A673 (cell line): ENCODE measurements around the gene SNAP29. TPM values are rescaled to one million over a fixed set of nuclear protein-coding genes. Genes with fewer than 3 reads are reported as not detected.

Experiments
- BruUV-seq: library from RNA; stranded (reverse); fragments of 400-500 nt; replicated peaks from 2 replicates; lab custom pipeline; 2021; lab: Mats Ljungman, UMichigan
- CTCF ChIA-PET: fragments of 300-600 bp; sonication (Branson Sonifier 250); formaldehyde crosslinking; loops from one replicate; lab custom pipeline; 2022; ENCODE audit warnings: antibody characterized with exemption; lab: Charles Lee
- POLR2A ChIA-PET: fragments of 300-600 bp; sonication (Branson Sonifier 250); formaldehyde crosslinking; loops from one replicate; lab custom pipeline; 2022; ENCODE audit warnings: antibody characterized with exemption; ENCODE audit not compliant: low non-redundant PET; lab: Charles Lee
- DNase-seq: peaks from one replicate; pipeline ENCODE4 v3.0.0-alpha.2; 2015; ENCODE audit warnings: low spot score
- H3K27ac ChIP-seq: fragments of 200-600 bp; sonication (generic); 2 replicates; pipeline ENCODE4 v1.5.1; 2016; ENCODE audit warnings: mixed run types, low read depth, mild to moderate bottlenecking, mixed read lengths, antibody characterized with exemption, low read length; ENCODE audit not compliant: poor library complexity, severe bottlenecking
- H3K27me3 ChIP-seq: fragments of 200-600 bp; sonication (generic); replicated peaks from 2 replicates; pipeline ENCODE4 v1.6.1; 2017; ENCODE audit warnings: mixed run types, low read depth, mild to moderate bottlenecking, mixed read lengths, antibody characterized with exemption, low read length; ENCODE audit not compliant: insufficient read depth, poor library complexity
- H3K36me3 ChIP-seq: fragments of 200-600 bp; sonication (generic); 2 replicates; pipeline ENCODE4 v1.6.1; 2016; ENCODE audit warnings: mixed run types, mild to moderate bottlenecking, mixed read lengths, antibody characterized with exemption, low read length; ENCODE audit not compliant: insufficient read depth, poor library complexity, severe bottlenecking
- H3K4me1 ChIP-seq: fragments of 200-600 bp; sonication (generic); 2 replicates; pipeline ENCODE4 v1.6.1; 2017; ENCODE audit warnings: mixed run types, mild to moderate bottlenecking, mixed read lengths, antibody characterized with exemption, low read length; ENCODE audit not compliant: insufficient read depth, poor library complexity, severe bottlenecking
- H3K4me3 ChIP-seq: fragments of 200-600 bp; sonication (generic); 2 replicates; pipeline ENCODE4 v1.5.1; 2016; ENCODE audit warnings: low read depth, mixed run types, mild to moderate bottlenecking, mixed read lengths, low read length; ENCODE audit not compliant: poor library complexity, severe bottlenecking
- H3K9me3 ChIP-seq: fragments of 200-600 bp; sonication (generic); 2 replicates; pipeline ENCODE4 v1.6.1; 2016; ENCODE audit warnings: mixed run types, low read depth, mild to moderate bottlenecking, mixed read lengths, antibody characterized with exemption, low read length; ENCODE audit not compliant: poor library complexity, severe bottlenecking
- CTCF ChIP-seq: fragments of 300-800, 200-600 bp; sonication (generic); conservative IDR thresholded peaks from 2 replicates; pipeline ENCODE4 v1.5.1; 2017; ENCODE audit warnings: low read depth, mild to moderate bottlenecking, antibody characterized with exemption, low read length, moderate library complexity, mixed read lengths
- EZH2 ChIP-seq: fragments of 200-600 bp; sonication (generic); IDR thresholded peaks from 2 replicates; pipeline ENCODE4 v1.6.1; 2017; ENCODE audit warnings: borderline replicate concordance, low read depth, mild to moderate bottlenecking, mixed read lengths, antibody characterized with exemption, low read length; ENCODE audit not compliant: poor library complexity, severe bottlenecking
- intact Hi-C: fragments of 100-400 bp; cut with micrococcal nuclease; formaldehyde crosslinking; loops from one replicate; pipeline ENCODE4 v1.10.0; 2022; ENCODE audit not compliant: unreplicated experiment
- total RNA-seq: library from RNA; stranded (reverse); gene quantifications from 2 replicates; pipeline ENCODE4 v1.2.3, GENCODE V29; 2021

SNAP29 gene
- total RNA-seq, 1 experiment from 2014 or later, result 35.3 TPM

- H3K4me1 ChIP-seq, result no peaks in the 10 kb centered on the region
- no peaks in the 10 kb centered on the region for H3K27me3 ChIP-seq
- no peak overlapping the region for H3K27ac ChIP-seq
- H3K9me3 ChIP-seq, result no peaks in the 10 kb centered on the region
- POLR2A ChIA-PET, result interaction anchor here (0.6 kb wide), 1 partner anchor 10 kb away, joined by 3 read pairs; the partner anchor contains the start of genes PI4KA and SNAP29
- H3K4me3 ChIP-seq, result no peak overlapping the region
- no TSS peak for BruUV-seq
- H3K36me3 ChIP-seq, result peaks cover 9% of the 10 kb centered on the region
- DNase-seq, result no peak
- CTCF ChIA-PET, result no interaction called here
- intact Hi-C loops, result no loop called here
- TF ChIP-seq EZH2 (no peak), CTCF (no peak)
These were observed 9.5 kb downstream of the SNAP29 start for GRCh38 chr22:20868025-20868962.

GRCh38 chr22:20869234-20869633 is 10.4 kb downstream of the SNAP29 start:
- no peak for TF ChIP-seq CTCF
- TF ChIP-seq EZH2, result no peak
- DNase-seq, result no peak
- ChIA-PET POLR2A (no interaction called here), CTCF (no interaction called here)
- peaks cover 9% of the 10 kb centered on the region for H3K36me3 ChIP-seq
- no peaks in the 10 kb centered on the region for H3K9me3 ChIP-seq
- intact Hi-C loops, result no loop called here
- H3K27me3 ChIP-seq, result no peaks in the 10 kb centered on the region
- H3K4me1 ChIP-seq, result no peaks in the 10 kb centered on the region
- H3K4me3 ChIP-seq, result no peak overlapping the region
- no TSS peak for BruUV-seq
- H3K27ac ChIP-seq, result no peak overlapping the region

- Histone ChIP-seq H3K27me3 (no peaks in the 10 kb centered on the region), H3K27ac (no peak overlapping the region), H3K9me3 (no peaks in the 10 kb centered on the region), H3K4me1 (no peaks in the 10 kb centered on the region), H3K36me3 (peaks cover 9% of the 10 kb centered on the region), H3K4me3 (no peak overlapping the region)
- BruUV-seq, result no TSS peak
- ChIA-PET CTCF (no interaction called here), POLR2A (no interaction called here)
- DNase-seq, result no peak
- intact Hi-C loops, result no loop called here
- no peak for TF ChIP-seq EZH2
- TF ChIP-seq CTCF, result no peak
These were observed 14.4 kb downstream of the SNAP29 start for GRCh38 chr22:20873214-20873613.
